SU-DHL-6 (cell line): ENCODE data around the gene SOCS2.

Experiments
- CTCF ChIP-seq: fragments of 200-600 bp; sonication (generic); IDR thresholded peaks from one replicate; pipeline ENCODE4 v1.5.1; 2017; ENCODE audit warnings: antibody characterized with exemption, mild to moderate bottlenecking, low read length, moderate library complexity; ENCODE audit not compliant: insufficient read depth, poor library complexity, severe bottlenecking
- EZH2phosphoT487 ChIP-seq: fragments of 200-600 bp; sonication (generic), shearing (Covaris generic); conservative IDR thresholded peaks from 2 replicates; pipeline ENCODE4 v1.6.1; 2018; ENCODE audit warnings: mild to moderate bottlenecking, antibody characterized with exemption, low read length, moderate library complexity, mixed read lengths

- TF ChIP-seq CTCF (no peak), EZH2phosphoT487 (no peak)
These were observed 37.1 kb downstream of the SOCS2 start for GRCh38 chr12:93609281-93610192.
